Measurements from ENCODE around the gene MGAT4B. TPM values are rescaled to one million over a fixed set of nuclear protein-coding genes. Genes with fewer than 3 reads are reported as not detected.
A peak's percentile ranks its signal among the peaks of the same experiment; 100 is the strongest.

MGAT4B gene
- total and polyA plus RNA-seq, 2 of the 13 experiments (the other 11 are each of a cell fraction or from before 2014, with no cell fraction given) = 93.5 to 130 TPM

DNA sequence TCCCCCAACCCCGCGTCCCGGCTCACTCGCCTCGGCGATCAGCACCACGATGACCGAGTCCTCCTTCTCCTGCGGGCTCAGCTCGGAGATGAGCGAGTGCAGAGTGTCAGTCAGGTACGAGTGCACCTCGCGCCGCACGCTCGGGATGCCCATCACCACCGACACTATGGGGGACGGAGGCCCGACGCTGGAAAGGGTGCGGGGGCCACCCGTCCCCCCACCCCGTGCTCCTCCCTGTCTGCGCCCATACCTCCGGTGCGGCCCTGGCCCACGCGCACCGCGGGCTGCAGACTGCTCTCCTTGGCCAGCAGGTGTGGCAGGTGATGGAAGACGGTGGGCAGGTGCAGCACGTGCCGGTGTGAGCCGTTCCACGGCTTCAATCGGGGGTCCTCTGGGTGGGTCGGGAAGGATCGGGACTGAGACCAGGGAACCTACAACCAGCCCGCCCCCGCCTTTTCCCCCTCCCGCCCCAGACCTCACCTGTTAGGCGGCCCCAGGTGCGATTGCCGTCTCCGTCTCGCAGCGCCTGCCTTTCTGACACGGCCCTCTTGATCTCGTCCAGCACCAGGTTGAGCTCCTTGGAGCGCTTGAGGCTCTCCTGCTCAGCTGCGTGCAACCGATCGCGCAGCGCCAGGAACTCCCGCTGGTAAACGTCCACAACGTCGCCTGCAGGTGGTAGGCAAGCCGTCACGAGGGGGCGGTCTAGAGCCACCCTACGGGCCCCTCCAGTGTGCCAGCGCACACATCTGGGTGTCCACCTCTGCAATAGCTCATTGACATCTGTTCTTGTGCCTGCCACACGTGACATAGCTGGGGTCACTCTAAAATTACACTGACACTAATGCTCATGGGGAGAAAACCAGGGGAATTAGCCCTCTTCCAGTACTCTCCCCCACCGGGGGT, 5.1 kb downstream of the MGAT4B start (continued):
- TF ChIP-seq ZBTB38 (CRISPR knock-in tag; IDR thresholded peaks at IDR 0.05) = peak; percentile 100
- TF ChIP-seq, protein P1, sequence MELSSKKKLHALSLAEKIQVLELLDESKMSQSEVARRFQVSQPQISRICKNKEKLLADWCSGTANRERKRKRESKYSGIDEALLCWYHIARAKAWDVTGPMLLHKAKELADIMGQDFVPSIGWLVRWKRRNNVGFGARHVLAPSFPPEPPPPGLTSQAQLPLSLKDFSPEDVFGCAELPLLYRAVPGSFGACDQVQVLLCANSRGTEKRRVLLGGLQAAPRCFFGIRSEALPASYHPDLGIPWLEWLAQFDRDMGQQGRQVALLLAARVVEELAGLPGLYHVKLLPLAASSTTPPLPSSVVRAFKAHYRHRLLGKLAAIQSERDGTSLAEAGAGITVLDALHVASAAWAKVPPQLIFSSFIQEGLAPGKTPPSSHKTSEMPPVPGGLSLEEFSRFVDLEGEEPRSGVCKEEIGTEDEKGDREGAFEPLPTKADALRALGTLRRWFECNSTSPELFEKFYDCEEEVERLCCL (CRISPR knock-in tag; IDR thresholded peaks at IDR 0.05; ENCODE audit: borderline replicate concordance) = no peak
- TF ChIP-seq HIVEP1 (CRISPR knock-in tag; IDR thresholded peaks at IDR 0.05) = no peak
- TF ChIP-seq, protein P2, sequence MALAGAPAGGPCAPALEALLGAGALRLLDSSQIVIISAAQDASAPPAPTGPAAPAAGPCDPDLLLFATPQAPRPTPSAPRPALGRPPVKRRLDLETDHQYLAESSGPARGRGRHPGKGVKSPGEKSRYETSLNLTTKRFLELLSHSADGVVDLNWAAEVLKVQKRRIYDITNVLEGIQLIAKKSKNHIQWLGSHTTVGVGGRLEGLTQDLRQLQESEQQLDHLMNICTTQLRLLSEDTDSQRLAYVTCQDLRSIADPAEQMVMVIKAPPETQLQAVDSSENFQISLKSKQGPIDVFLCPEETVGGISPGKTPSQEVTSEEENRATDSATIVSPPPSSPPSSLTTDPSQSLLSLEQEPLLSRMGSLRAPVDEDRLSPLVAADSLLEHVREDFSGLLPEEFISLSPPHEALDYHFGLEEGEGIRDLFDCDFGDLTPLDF (CRISPR knock-in tag; IDR thresholded peaks at IDR 0.05) = no peak

DNA sequence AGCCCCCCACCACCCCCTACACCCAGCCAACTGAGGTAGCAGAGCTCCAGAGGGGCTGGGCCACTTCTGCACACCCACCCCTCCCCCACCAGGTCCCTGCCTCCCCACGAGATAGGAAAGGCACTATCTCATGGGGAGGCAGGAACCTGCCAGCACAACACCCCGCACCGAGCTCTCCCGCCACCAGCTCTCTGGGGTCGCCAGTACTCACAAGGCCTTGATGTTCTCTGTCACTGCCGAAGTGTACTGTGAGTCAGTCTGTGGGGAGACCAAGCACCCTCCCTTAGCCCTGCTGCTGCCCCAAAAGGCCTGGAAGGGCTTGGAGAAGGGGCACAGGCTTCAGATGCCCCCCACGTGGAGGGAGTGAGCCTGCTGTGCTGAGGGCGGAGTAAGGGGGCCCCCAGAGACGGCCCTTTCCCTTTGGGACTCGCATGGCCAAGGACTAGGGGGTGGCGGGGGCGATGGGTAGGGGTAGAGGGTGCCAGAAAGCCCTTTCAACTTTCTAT, 5.9 kb downstream of the MGAT4B start:
- no TSS peak for BruUV-seq (replicated peaks)
- no peak overlapping the region for H3K4me3 ChIP-seq (replicated peaks in 1 of 3; ENCODE audit: insufficient read depth in 1 of 3, low read depth in 2 of 3, low read length in 3 of 3)
- no peaks in the 10 kb centered on the region for H3K9me3 ChIP-seq (ENCODE audit: low read length)
- H3K27me3 ChIP-seq (ENCODE audit: control insufficient read depth in 1 of 2, insufficient read depth in 2 of 2, low read length in 2 of 2) = no peaks in the 10 kb centered on the region
- CTCF ChIA-PET (ENCODE audit: low intra/inter-chr PET ratio, low total read pairs) = no interaction called here
- no peak overlapping the region for H2AFZ ChIP-seq (ENCODE audit: low read length)
- intact Hi-C loops (cut with micrococcal nuclease; ENCODE audit: unreplicated experiment) = no loop called here
- ATAC-seq (no peak), DNase-seq (ENCODE audit: low spot score) (no peak), FAIRE-seq (no peak)
- no peak overlapping the region for H3K4me2 ChIP-seq (ENCODE audit: low read depth, low read length)
- no peak for TF ChIP-seq ZNF274 (CRISPR knock-in tag; IDR thresholded peaks at IDR 0.05)
- TF ChIP-seq, protein P3, sequence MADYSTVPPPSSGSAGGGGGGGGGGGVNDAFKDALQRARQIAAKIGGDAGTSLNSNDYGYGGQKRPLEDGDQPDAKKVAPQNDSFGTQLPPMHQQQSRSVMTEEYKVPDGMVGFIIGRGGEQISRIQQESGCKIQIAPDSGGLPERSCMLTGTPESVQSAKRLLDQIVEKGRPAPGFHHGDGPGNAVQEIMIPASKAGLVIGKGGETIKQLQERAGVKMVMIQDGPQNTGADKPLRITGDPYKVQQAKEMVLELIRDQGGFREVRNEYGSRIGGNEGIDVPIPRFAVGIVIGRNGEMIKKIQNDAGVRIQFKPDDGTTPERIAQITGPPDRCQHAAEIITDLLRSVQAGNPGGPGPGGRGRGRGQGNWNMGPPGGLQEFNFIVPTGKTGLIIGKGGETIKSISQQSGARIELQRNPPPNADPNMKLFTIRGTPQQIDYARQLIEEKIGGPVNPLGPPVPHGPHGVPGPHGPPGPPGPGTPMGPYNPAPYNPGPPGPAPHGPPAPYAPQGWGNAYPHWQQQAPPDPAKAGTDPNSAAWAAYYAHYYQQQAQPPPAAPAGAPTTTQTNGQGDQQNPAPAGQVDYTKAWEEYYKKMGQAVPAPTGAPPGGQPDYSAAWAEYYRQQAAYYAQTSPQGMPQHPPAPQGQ (CRISPR knock-in tag; IDR thresholded peaks at IDR 0.05; ENCODE audit: borderline replicate concordance) = no peak
- TF ChIP-seq TBX2 (CRISPR knock-in tag; IDR thresholded peaks at IDR 0.05; ENCODE audit: borderline replicate concordance) = no peak
- TF ChIP-seq, protein P4, sequence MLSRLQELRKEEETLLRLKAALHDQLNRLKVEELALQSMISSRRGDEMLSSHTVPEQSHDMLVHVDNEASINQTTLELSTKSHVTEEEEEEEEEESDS (CRISPR knock-in tag; IDR thresholded peaks at IDR 0.05; ENCODE audit: borderline replicate concordance) = no peak
- TF ChIP-seq, protein P5, sequence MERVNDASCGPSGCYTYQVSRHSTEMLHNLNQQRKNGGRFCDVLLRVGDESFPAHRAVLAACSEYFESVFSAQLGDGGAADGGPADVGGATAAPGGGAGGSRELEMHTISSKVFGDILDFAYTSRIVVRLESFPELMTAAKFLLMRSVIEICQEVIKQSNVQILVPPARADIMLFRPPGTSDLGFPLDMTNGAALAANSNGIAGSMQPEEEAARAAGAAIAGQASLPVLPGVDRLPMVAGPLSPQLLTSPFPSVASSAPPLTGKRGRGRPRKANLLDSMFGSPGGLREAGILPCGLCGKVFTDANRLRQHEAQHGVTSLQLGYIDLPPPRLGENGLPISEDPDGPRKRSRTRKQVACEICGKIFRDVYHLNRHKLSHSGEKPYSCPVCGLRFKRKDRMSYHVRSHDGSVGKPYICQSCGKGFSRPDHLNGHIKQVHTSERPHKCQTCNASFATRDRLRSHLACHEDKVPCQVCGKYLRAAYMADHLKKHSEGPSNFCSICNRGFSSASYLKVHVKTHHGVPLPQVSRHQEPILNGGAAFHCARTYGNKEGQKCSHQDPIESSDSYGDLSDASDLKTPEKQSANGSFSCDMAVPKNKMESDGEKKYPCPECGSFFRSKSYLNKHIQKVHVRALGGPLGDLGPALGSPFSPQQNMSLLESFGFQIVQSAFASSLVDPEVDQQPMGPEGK (CRISPR knock-in tag; IDR thresholded peaks at IDR 0.05) = no peak
- no peak for TF ChIP-seq ZNF878 (CRISPR knock-in tag; IDR thresholded peaks at IDR 0.05)
- no peak for TF ChIP-seq ZNF672 (CRISPR knock-in tag; IDR thresholded peaks at IDR 0.05)
- peak; percentile 1 for TF ChIP-seq AGO1 (IDR thresholded peaks at IDR 0.05; ENCODE audit: low read depth, low read length, poor library complexity, severe bottlenecking)
- in situ Hi-C loops (cut with HindIII; ENCODE audit: extremely low pct_ligation_motif_present, low pct_unique_long_range_greater_than_20kb) = no loop called here
- peaks cover 20% of the 10 kb centered on the region; the same call in 1 of the 2 replicates for H4K20me1 ChIP-seq (ENCODE audit: insufficient read depth, low read length)
- H3K4me1 ChIP-seq (ENCODE audit: insufficient read depth, low read length) = peaks cover 41% of the 10 kb centered on the region
- peaks cover 22% of the 10 kb centered on the region for H3K79me2 ChIP-seq (ENCODE audit: insufficient read depth, low read length)
- 93% methylated on average over 11 of the region's 12 CpGs for WGBS (ENCODE audit: low lambda C conversion rate)
- POLR2A ChIA-PET = interaction anchor here (1.1 kb wide), 1 partner anchor 25 kb away, joined by 4 read pairs; no protein-coding TSS in a partner anchor
- no peak overlapping the region for H3K27ac ChIP-seq (ENCODE audit: extremely low read length, insufficient read depth, low read length)
- no peak overlapping the region for H3K9ac ChIP-seq (ENCODE audit: insufficient read depth, low read depth, low read length)
- peaks cover 28 to 43% of the 10 kb centered on the region in 2 experiments; a peak in 4 of 5 replicates for H3K36me3 ChIP-seq (replicated peaks in 1 of 2; ENCODE audit: control insufficient read depth in 1 of 2, insufficient read depth in 2 of 2, low read length in 2 of 2)

Measured in HepG2 (cell line).